Trophoblast cell (in vitro differentiated cells and primary cell): ENCODE results near the gene GLYATL3.

Experiments
- DNase-seq, 2 donors: peaks; one replicate each; pipeline ENCODE4 v3.0.0-alpha.2; 2016
- H2AFZ ChIP-seq: 2 replicates; pipeline ENCODE4 v1.6.1; 2013; ENCODE audit warnings: low read length, moderate library complexity, mild to moderate bottlenecking; ENCODE audit not compliant: insufficient read depth, poor library complexity
- H2AK5ac ChIP-seq: 2 replicates; pipeline ENCODE4 v1.6.1; 2013; ENCODE audit warnings: mild to moderate bottlenecking, low read length
- H2BK120ac ChIP-seq: 2 replicates; pipeline ENCODE4 v1.6.1; 2013; ENCODE audit warnings: low read length, mild to moderate bottlenecking, moderate library complexity; ENCODE audit not compliant: insufficient read depth, poor library complexity
- H2BK12ac ChIP-seq: 2 replicates; pipeline ENCODE4 v1.6.1; 2013; ENCODE audit warnings: mild to moderate bottlenecking, low read length, moderate library complexity
- H2BK5ac ChIP-seq: 2 replicates; pipeline ENCODE4 v1.6.1; 2013; ENCODE audit warnings: low read length, low read depth, moderate library complexity, mild to moderate bottlenecking; ENCODE audit not compliant: poor library complexity
- H3K14ac ChIP-seq: 2 replicates; pipeline ENCODE4 v1.6.1; 2013; ENCODE audit warnings: mild to moderate bottlenecking, low read length
- H3K18ac ChIP-seq: 2 replicates; pipeline ENCODE4 v1.6.1; 2013; ENCODE audit warnings: mild to moderate bottlenecking, low read length
- H3K23ac ChIP-seq: 2 replicates; pipeline ENCODE4 v1.6.1; 2013; ENCODE audit warnings: low read length
- H3K27ac ChIP-seq: 2 replicates; pipeline ENCODE4 v1.5.1; 2013; ENCODE audit warnings: low read depth, mild to moderate bottlenecking, inconsistent platforms, low read length, moderate library complexity
- H3K27me3 ChIP-seq: 2 replicates; pipeline ENCODE4 v1.6.1; 2013; ENCODE audit warnings: inconsistent platforms, mild to moderate bottlenecking, low read length, moderate library complexity; ENCODE audit not compliant: insufficient read depth
- H3K36me3 ChIP-seq, 2 experiments: 1 replicate in 1 of 2; 2 replicates in 1 of 2; pipeline ENCODE4 v1.6.1; 2013; ENCODE audit warnings: low read length in 2 of 2, mild to moderate bottlenecking in 2 of 2, moderate library complexity in 1 of 2; ENCODE audit not compliant: insufficient read depth in 2 of 2, control insufficient read depth in 1 of 2
- H3K4ac ChIP-seq: 2 replicates; pipeline ENCODE4 v1.6.1; 2013; ENCODE audit warnings: low read depth, mild to moderate bottlenecking, low read length, moderate library complexity
- H3K4me1 ChIP-seq, 2 experiments: 1 replicate in 1 of 2; 2 replicates in 1 of 2; pipeline ENCODE4 v1.6.1; 2013; ENCODE audit warnings: low read length in 2 of 2, mild to moderate bottlenecking in 2 of 2, moderate library complexity in 1 of 2; ENCODE audit not compliant: insufficient read depth in 2 of 2, control insufficient read depth in 1 of 2
- H3K4me2 ChIP-seq: 2 replicates; pipeline ENCODE4 v1.6.1; 2013; ENCODE audit warnings: inconsistent platforms, mild to moderate bottlenecking, low read length, moderate library complexity
- H3K4me3 ChIP-seq: 2 replicates; pipeline ENCODE4 v1.5.1; 2013; ENCODE audit warnings: mild to moderate bottlenecking, low read depth, low read length, inconsistent platforms
- H3K79me1 ChIP-seq: one replicate; pipeline ENCODE4 v1.6.1; 2013; ENCODE audit warnings: low read length
- H3K79me2 ChIP-seq: 2 replicates; pipeline ENCODE4 v1.6.1; 2013; ENCODE audit warnings: low read length, mild to moderate bottlenecking; ENCODE audit not compliant: control insufficient read depth, insufficient read depth, poor library complexity
- H3K9ac ChIP-seq: 2 replicates; pipeline ENCODE4 v1.6.1; 2013; ENCODE audit warnings: mild to moderate bottlenecking, low read length
- H3K9me3 ChIP-seq: 2 replicates; pipeline ENCODE4 v1.6.1; 2013; ENCODE audit warnings: low read depth, mild to moderate bottlenecking, control low read depth, inconsistent platforms, low read length; ENCODE audit not compliant: insufficient read depth
- H4K12ac ChIP-seq: 2 replicates; pipeline ENCODE4 v1.6.1; 2013; ENCODE audit warnings: low read depth, mild to moderate bottlenecking, low read length, moderate library complexity
- H4K8ac ChIP-seq: 2 replicates; pipeline ENCODE4 v1.6.1; 2013; ENCODE audit warnings: low read depth, mild to moderate bottlenecking, low read length, moderate library complexity
- H4K91ac ChIP-seq: one replicate; pipeline ENCODE4 v1.6.1; 2013; ENCODE audit warnings: low read depth, mild to moderate bottlenecking, low read length, moderate library complexity
- WGBS: extraction: QIAGEN DNeasy Blood & Tissue Kit; methylation state at CpG from one replicate; pipeline ENCODE4 v1.1.7; 2013; ENCODE audit warnings: missing lambda C conversion rate; ENCODE audit not compliant: insufficient read length, insufficient coverage; ENCODE audit errors: extremely low coverage; 5-methylcytosine and 5-hydroxymethylcytosine counted together

Gene GLYATL3

GRCh38 chr6:49462071-49462470, 37.7 kb upstream of the GLYATL3 start:
- H3K27me3 ChIP-seq: no peaks in the 10 kb centered on the region
- peaks cover 2% of the 10 kb centered on the region for H3K79me2 ChIP-seq
- H3K27ac ChIP-seq: no peak overlapping the region
- peak overlapping the region; percentile 34 for H3K4me2 ChIP-seq
- no peak overlapping the region for H4K91ac ChIP-seq
- WGBS: no CpG with 5 or more reads among the region's 3 CpGs
- peaks cover 2 to 3% of the 10 kb centered on the region in 2 experiments for H3K36me3 ChIP-seq
- no peak overlapping the region for H3K4me3 ChIP-seq
- H2AK5ac ChIP-seq: no peak overlapping the region
- no peak overlapping the region for H2BK120ac ChIP-seq
- H3K4ac ChIP-seq: no peak overlapping the region
- H3K4me1 ChIP-seq: no peaks in the 10 kb centered on the region
- no peaks in the 10 kb centered on the region for H3K79me1 ChIP-seq
- no peak overlapping the region for H2AFZ ChIP-seq
- no peak overlapping the region for H4K8ac ChIP-seq
- no peak overlapping the region for H2BK5ac ChIP-seq
- no peak overlapping the region for H3K9ac ChIP-seq
- H3K18ac ChIP-seq: no peak overlapping the region
- no peak overlapping the region for H3K14ac ChIP-seq
- H4K12ac ChIP-seq: no peak overlapping the region
- no peak for DNase-seq
- H2BK12ac ChIP-seq: no peak overlapping the region
- no peaks in the 10 kb centered on the region for H3K9me3 ChIP-seq
- H3K23ac ChIP-seq: no peak overlapping the region

GRCh38 chr6:49462599-49462926, 37.2 kb upstream of the GLYATL3 start:
- no peaks in the 10 kb centered on the region for H3K4me1 ChIP-seq
- peak overlapping the region; percentile 68 for H2AFZ ChIP-seq
- no peak overlapping the region for H4K12ac ChIP-seq
- H3K79me1 ChIP-seq: no peaks in the 10 kb centered on the region
- no peak overlapping the region for H2BK5ac ChIP-seq
- peak overlapping the region; percentile 49 for H4K8ac ChIP-seq
- H3K27me3 ChIP-seq: no peaks in the 10 kb centered on the region
- no peak overlapping the region for H2BK120ac ChIP-seq
- H4K91ac ChIP-seq: no peak overlapping the region
- peaks cover 2 to 3% of the 10 kb centered on the region in 2 experiments for H3K36me3 ChIP-seq
- H3K23ac ChIP-seq: no peak overlapping the region
- H3K27ac ChIP-seq: no peak overlapping the region
- peaks cover 2% of the 10 kb centered on the region for H3K79me2 ChIP-seq
- H3K4me3 ChIP-seq: peak overlapping the region; percentile 75
- H2AK5ac ChIP-seq: no peak overlapping the region
- H2BK12ac ChIP-seq: no peak overlapping the region
- WGBS: no CpG with 5 or more reads among the region's 7 CpGs
- H3K18ac ChIP-seq: no peak overlapping the region
- no peaks in the 10 kb centered on the region for H3K9me3 ChIP-seq
- H3K4ac ChIP-seq: no peak overlapping the region
- no peak overlapping the region for H3K14ac ChIP-seq
- H3K9ac ChIP-seq: peak overlapping the region; percentile 79
- DNase-seq: no peak
- peak overlapping the region; percentile 92 for H3K4me2 ChIP-seq

- DNase-seq: peak; percentile 90 to 96
- no CpG with 5 or more reads among the region's 37 CpGs for WGBS
- H3K27ac ChIP-seq: no peak within 1 kb of the TSS
- H3K4me2 ChIP-seq: peak within 1 kb of the TSS; percentile 92
- no peaks in the 10 kb centered on the region for H3K4me1 ChIP-seq
- H3K4ac ChIP-seq: peak within 1 kb of the TSS; percentile 34
- H2BK5ac ChIP-seq: no peak within 1 kb of the TSS
- peak within 1 kb of the TSS; percentile 38 for H4K12ac ChIP-seq
- no peaks in the 10 kb centered on the region for H3K27me3 ChIP-seq
- peak within 1 kb of the TSS; percentile 72 for H4K8ac ChIP-seq
- no peak within 1 kb of the TSS for H2AK5ac ChIP-seq
- peak within 1 kb of the TSS; percentile 68 for H2AFZ ChIP-seq
- no peaks in the 10 kb centered on the region for H3K79me1 ChIP-seq
- peaks cover 2 to 3% of the 10 kb centered on the region in 2 experiments for H3K36me3 ChIP-seq
- H3K14ac ChIP-seq: no peak within 1 kb of the TSS
- no peaks in the 10 kb centered on the region for H3K9me3 ChIP-seq
- H2BK12ac ChIP-seq: no peak within 1 kb of the TSS
- peak within 1 kb of the TSS; percentile 75 for H3K4me3 ChIP-seq
- peak within 1 kb of the TSS; percentile 84 for H3K9ac ChIP-seq
- no peak within 1 kb of the TSS for H3K23ac ChIP-seq
- H2BK120ac ChIP-seq: no peak within 1 kb of the TSS
- peak within 1 kb of the TSS; percentile 29 for H4K91ac ChIP-seq
- peaks cover 2% of the 10 kb centered on the region for H3K79me2 ChIP-seq
- peak within 1 kb of the TSS; percentile 58 for H3K18ac ChIP-seq
Measured at GRCh38 chr6:49462927-49463611, 36.7 kb upstream of the GLYATL3 start, which contains the start of the genes CENPQ and MMUT. Gene CENPQ (plus strand): TSS chr6:49463370. CDS start chr6:49470177, 6,807 bp downstream. Gene MMUT (minus strand): TSS chr6:49463253. CDS start chr6:49459466, 3,787 bp downstream.

GRCh38 chr6:49463612-49463967, 36.1 kb upstream of the GLYATL3 start:
- peak overlapping the region; percentile 59 for H2AFZ ChIP-seq
- H3K36me3 ChIP-seq: peaks cover 2 to 3% of the 10 kb centered on the region in 2 experiments
- WGBS: no CpG with 5 or more reads among the region's 4 CpGs
- H4K12ac ChIP-seq: peak overlapping the region; percentile 38
- H3K27me3 ChIP-seq: no peaks in the 10 kb centered on the region
- H3K9me3 ChIP-seq: no peaks in the 10 kb centered on the region
- H3K4ac ChIP-seq: peak overlapping the region; percentile 34
- peaks cover 2% of the 10 kb centered on the region for H3K79me2 ChIP-seq
- H2BK12ac ChIP-seq: no peak overlapping the region
- H3K4me1 ChIP-seq: no peaks in the 10 kb centered on the region
- H3K9ac ChIP-seq: peak overlapping the region; percentile 84
- H4K91ac ChIP-seq: peak overlapping the region; percentile 29
- H2BK120ac ChIP-seq: no peak overlapping the region
- H4K8ac ChIP-seq: peak overlapping the region; percentile 72
- peak; percentile 1 to 23 for DNase-seq
- H3K23ac ChIP-seq: no peak overlapping the region
- H3K4me2 ChIP-seq: peak overlapping the region; percentile 89
- no peak overlapping the region for H3K27ac ChIP-seq
- peak overlapping the region; percentile 58 for H3K18ac ChIP-seq
- no peaks in the 10 kb centered on the region for H3K79me1 ChIP-seq
- no peak overlapping the region for H3K14ac ChIP-seq
- no peak overlapping the region for H2AK5ac ChIP-seq
- H2BK5ac ChIP-seq: no peak overlapping the region
- peak overlapping the region; percentile 74 for H3K4me3 ChIP-seq
